Glutamatergic neuron (in vitro differentiated cells): Measurements from ENCODE around the gene IGFLR1. TPM values are rescaled to one million over a fixed set of nuclear protein-coding genes. Genes with fewer than 3 reads are reported as not detected.

Experiments used
- DNase-seq: peaks from one replicate; pipeline ENCODE4 v3.0.0; 2022
- H3K27ac Mint-ChIP-seq: one replicate; pipeline ENCODE4 v1.8.0; 2020; ENCODE audit warnings: mild to moderate bottlenecking, mixed read lengths, inconsistent platforms; ENCODE audit not compliant: unreplicated experiment
- H3K27me3 Mint-ChIP-seq: one replicate; pipeline ENCODE4 v1.8.0; 2020; ENCODE audit warnings: mild to moderate bottlenecking, moderate library complexity, mixed read lengths, inconsistent platforms; ENCODE audit not compliant: unreplicated experiment
- H3K36me3 Mint-ChIP-seq: one replicate; pipeline ENCODE4 v1.8.0; 2020; ENCODE audit warnings: mild to moderate bottlenecking, mixed read lengths, inconsistent platforms; ENCODE audit not compliant: unreplicated experiment
- H3K4me1 Mint-ChIP-seq: one replicate; pipeline ENCODE4 v1.8.0; 2020; ENCODE audit warnings: mild to moderate bottlenecking, low read depth, mixed read lengths, inconsistent platforms; ENCODE audit not compliant: unreplicated experiment
- H3K4me3 Mint-ChIP-seq: one replicate; pipeline ENCODE4 v1.8.0; 2020; ENCODE audit warnings: mild to moderate bottlenecking, mixed read lengths, inconsistent platforms; ENCODE audit not compliant: unreplicated experiment
- H3K9me3 Mint-ChIP-seq: one replicate; pipeline ENCODE4 v1.8.0; 2020; ENCODE audit warnings: mild to moderate bottlenecking, moderate library complexity, mixed read lengths, inconsistent platforms; ENCODE audit not compliant: unreplicated experiment
- total RNA-seq: library from RNA; stranded (reverse); fragmentation: NEBNext Ultra II Directional; extraction: Animal tissue kit (Norgen Biotek cat#: 25700); gene quantifications from one replicate; pipeline ENCODE4 v1.2.1, GENCODE V29; 2021; ENCODE audit not compliant: unreplicated experiment
- TF ChIP-seq, protein P1 (sequence below): fragments of 200-600 bp; sonication (generic); IDR thresholded peaks from one replicate; pipeline ENCODE4 v1.5.0; 2021; ENCODE audit not compliant: partially characterized antibody, unreplicated experiment

IGFLR1 gene
- total RNA-seq, 1 donor from 2014 or later: 4.7 TPM

DNA sequence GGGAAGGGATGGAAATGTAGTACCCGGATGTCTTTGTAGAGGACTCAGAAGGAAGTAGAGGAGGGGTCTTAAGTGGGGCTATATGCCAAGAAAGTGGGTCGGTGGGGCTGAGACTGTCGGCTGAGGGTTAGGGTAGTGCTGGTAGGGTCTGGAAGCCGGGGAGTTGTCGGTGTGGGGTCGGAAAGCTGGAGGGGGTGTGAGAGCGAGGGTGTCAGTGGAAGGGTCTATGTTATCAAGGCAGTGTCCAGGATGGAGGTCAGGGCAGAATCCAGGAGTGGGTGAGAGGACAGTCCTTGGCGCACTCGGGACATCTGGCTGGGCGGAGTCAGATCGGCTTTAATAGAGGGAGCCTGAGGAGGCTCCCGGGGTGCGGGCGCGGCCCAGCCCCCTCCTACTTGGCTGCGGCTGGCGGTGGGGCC, 12.9 kb upstream of the IGFLR1 start:
- Mint-ChIP-seq H3K27me3 (peaks cover 18% of the 10 kb centered on the region), H3K27ac (peak overlapping the region; percentile 23), H3K4me3 (peak overlapping the region; percentile 70), H3K9me3 (peaks cover 13% of the 10 kb centered on the region), H3K4me1 (peaks cover 14% of the 10 kb centered on the region), H3K36me3 (no peaks in the 10 kb centered on the region)
- DNase-seq: no peak
- TF ChIP-seq, protein P1, sequence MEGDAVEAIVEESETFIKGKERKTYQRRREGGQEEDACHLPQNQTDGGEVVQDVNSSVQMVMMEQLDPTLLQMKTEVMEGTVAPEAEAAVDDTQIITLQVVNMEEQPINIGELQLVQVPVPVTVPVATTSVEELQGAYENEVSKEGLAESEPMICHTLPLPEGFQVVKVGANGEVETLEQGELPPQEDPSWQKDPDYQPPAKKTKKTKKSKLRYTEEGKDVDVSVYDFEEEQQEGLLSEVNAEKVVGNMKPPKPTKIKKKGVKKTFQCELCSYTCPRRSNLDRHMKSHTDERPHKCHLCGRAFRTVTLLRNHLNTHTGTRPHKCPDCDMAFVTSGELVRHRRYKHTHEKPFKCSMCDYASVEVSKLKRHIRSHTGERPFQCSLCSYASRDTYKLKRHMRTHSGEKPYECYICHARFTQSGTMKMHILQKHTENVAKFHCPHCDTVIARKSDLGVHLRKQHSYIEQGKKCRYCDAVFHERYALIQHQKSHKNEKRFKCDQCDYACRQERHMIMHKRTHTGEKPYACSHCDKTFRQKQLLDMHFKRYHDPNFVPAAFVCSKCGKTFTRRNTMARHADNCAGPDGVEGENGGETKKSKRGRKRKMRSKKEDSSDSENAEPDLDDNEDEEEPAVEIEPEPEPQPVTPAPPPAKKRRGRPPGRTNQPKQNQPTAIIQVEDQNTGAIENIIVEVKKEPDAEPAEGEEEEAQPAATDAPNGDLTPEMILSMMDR: no peak

DNA sequence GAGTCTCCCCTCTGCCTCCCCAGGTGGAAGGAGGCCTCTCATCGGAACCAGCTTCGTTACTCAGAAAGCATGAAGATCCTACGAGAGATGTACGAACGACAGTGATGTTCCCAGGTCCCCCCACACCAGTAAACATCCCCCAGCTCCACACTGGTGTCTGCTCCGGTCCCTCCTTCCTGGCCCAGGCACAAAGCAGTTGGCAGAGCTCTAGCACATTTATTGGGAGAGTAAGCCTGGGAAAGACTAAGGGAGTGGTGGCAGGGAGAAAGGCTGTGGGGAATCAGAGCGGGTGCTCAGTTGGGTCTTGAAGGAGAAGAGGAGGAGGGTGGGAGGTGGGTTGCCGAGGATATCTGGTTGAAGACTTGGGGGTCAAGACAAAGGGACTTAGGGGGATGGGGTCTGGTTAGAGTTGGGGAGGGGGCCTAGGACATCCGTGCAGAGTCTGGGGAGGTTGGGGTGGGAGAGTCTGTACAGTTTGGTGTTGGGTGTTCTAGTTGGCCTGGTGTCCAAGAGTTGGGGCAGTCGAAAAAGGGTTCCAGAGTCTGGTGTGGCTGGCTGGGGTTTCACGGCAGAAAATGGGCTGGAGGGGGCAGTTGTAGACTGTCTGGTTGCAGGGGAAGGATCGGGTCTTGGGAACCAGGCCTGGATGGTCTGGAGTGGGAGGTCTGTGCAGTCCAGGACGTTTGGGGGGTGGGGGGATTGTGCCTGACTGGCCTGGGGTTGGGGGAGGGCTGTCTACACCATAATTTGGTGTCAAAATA, 12.3 kb upstream of the IGFLR1 start:
- Mint-ChIP-seq H3K9me3 (peaks cover 13% of the 10 kb centered on the region), H3K4me3 (peak overlapping the region; percentile 70), H3K27ac (peak overlapping the region; percentile 23), H3K4me1 (peaks cover 14% of the 10 kb centered on the region), H3K27me3 (peaks cover 21% of the 10 kb centered on the region), H3K36me3 (no peaks in the 10 kb centered on the region)
- no peak for DNase-seq
- TF ChIP-seq, protein P1: no peak

DNA sequence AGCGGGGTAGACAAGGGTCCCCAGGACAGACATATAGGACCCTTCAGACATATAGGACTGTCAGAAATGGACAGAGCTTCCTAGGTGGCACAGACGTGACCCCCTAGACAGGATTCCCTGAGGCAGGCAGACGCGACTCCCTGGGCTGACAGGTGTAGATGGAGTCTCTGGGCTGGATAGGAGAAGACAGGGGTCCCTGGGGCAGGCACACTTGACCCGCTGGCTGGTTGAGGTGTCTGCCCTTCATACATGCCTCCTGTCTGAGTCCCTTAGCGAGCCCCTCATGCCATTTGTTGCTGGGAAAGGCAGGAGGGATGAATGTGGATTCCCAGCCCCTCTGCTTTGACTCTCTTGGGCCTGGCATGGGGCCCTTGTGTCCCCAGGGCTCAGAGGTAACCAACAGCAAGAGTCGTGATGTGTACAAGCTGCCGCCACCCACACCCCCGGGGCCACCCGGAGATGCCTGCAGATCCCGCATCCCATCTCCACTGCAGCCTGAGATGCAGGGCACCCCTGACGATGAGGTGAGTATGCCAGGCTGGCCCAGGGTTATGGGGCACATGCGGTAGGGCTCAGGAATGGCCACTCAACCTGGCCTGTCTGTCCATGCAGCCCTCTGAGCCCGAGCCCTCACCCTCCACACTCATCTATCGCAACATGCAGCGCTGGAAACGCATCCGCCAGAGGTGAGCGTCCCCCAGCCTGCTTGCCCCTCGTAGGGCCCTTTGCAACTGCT, 11.6 kb upstream of the IGFLR1 start:
- Mint-ChIP-seq H3K4me3 (no peak overlapping the region), H3K27ac (no peak overlapping the region), H3K36me3 (no peaks in the 10 kb centered on the region), H3K4me1 (peaks cover 15% of the 10 kb centered on the region), H3K27me3 (peaks cover 21% of the 10 kb centered on the region), H3K9me3 (peaks cover 16% of the 10 kb centered on the region)
- no peak for DNase-seq
- TF ChIP-seq, protein P1: no peak

DNA sequence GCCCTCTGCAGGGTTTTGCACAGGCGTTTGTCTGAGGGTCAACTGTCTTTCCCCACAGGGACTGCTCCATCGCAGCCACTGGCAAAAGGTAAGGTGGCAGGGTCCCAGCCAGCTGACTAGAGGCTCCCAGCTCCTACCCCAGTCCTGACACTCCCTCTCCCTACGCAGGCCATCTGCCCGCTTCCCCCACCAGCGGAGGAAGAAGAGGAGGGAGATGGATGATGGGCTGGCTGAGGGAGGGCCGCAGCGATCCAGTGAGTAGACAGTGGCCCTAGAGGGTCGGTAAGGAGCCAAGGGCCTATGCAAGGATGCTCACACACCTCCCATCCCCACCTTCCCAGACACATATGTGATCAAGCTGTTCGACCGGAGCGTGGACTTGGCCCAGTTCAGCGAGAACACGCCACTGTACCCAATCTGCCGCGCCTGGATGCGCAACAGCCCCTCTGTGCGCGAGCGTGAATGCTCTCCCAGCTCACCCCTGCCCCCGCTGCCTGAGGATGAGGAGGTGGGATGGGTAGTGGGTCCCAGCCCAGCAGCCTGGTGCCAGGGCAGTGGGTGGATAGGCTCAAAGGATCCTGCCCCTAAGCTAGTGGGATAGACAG, 10.6 kb upstream of the IGFLR1 start:
- DNase-seq: no peak
- TF ChIP-seq, protein P1: no peak
- H3K4me1 Mint-ChIP-seq: peaks cover 16% of the 10 kb centered on the region

More for the DNA sequence above, 10.6 kb upstream of the IGFLR1 start:
- Mint-ChIP-seq H3K27ac (no peak overlapping the region), H3K4me3 (no peak overlapping the region), H3K27me3 (peaks cover 21% of the 10 kb centered on the region), H3K36me3 (no peaks in the 10 kb centered on the region), H3K9me3 (peaks cover 12% of the 10 kb centered on the region)
